PFSK-1 (cell line): ENCODE measurements around the gene FAM118B.

ENCODE experiments used
- FOXP2 ChIP-seq: optimal IDR thresholded peaks from 2 replicates; pipeline ENCODE3; 2011; ENCODE audit warnings: borderline replicate concordance, control low read depth, inconsistent platforms; ENCODE audit not compliant: insufficient read depth; ENCODE audit errors: extremely low read length, extremely low read depth
- POLR2AphosphoS5 ChIP-seq: IDR thresholded peaks from 2 replicates; pipeline ENCODE4 v1.6.1; 2012; ENCODE audit warnings: low read depth, mild to moderate bottlenecking, control low read depth, low read length, moderate library complexity
- SIN3A ChIP-seq: IDR thresholded peaks from 2 replicates; pipeline ENCODE4 v1.6.1; 2012; ENCODE audit warnings: mild to moderate bottlenecking, low read length, moderate library complexity, borderline replicate concordance; ENCODE audit not compliant: insufficient read depth
- TAF1 ChIP-seq: IDR thresholded peaks from 2 replicates; pipeline ENCODE4 v1.6.1; 2012; ENCODE audit warnings: low read length, control low read depth, borderline replicate concordance; ENCODE audit not compliant: insufficient read depth
- TF ChIP-seq, protein P1 (sequence below), 2 experiments: IDR thresholded peaks; 2 replicates each; pipeline versions ENCODE4 v1.6.1 to v1.8.0; 2011 to 2012; ENCODE audit warnings: low read depth in 2 of 2, low read length in 2 of 2, control low read depth in 1 of 2, inconsistent platforms in 1 of 2, mild to moderate bottlenecking in 1 of 2, moderate library complexity in 1 of 2; ENCODE audit not compliant: insufficient read depth in 1 of 2

Gene FAM118B

DNA sequence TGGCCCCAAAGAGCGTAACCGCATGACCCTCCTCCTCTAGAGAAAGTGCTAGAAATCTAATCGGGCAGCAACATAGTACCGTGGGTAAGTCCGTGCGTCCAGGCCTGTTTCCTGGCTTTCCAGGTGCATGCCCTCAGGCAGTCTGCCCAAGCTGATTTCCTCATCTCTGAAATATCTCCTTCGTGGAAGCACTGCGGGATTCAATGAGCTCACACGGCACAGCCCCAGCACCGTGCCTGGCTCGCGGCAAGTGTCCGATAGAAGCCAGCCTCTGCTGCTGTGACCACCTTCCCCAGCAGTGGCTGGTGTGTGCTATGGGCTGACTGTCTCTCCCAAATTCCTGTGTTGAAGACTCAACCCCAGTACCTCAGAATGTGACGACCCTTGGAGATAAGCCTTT, 20.8 kb upstream of the FAM118B start:
- TF ChIP-seq SIN3A = no peak
- no peak for TF ChIP-seq FOXP2
- TF ChIP-seq, protein P1, sequence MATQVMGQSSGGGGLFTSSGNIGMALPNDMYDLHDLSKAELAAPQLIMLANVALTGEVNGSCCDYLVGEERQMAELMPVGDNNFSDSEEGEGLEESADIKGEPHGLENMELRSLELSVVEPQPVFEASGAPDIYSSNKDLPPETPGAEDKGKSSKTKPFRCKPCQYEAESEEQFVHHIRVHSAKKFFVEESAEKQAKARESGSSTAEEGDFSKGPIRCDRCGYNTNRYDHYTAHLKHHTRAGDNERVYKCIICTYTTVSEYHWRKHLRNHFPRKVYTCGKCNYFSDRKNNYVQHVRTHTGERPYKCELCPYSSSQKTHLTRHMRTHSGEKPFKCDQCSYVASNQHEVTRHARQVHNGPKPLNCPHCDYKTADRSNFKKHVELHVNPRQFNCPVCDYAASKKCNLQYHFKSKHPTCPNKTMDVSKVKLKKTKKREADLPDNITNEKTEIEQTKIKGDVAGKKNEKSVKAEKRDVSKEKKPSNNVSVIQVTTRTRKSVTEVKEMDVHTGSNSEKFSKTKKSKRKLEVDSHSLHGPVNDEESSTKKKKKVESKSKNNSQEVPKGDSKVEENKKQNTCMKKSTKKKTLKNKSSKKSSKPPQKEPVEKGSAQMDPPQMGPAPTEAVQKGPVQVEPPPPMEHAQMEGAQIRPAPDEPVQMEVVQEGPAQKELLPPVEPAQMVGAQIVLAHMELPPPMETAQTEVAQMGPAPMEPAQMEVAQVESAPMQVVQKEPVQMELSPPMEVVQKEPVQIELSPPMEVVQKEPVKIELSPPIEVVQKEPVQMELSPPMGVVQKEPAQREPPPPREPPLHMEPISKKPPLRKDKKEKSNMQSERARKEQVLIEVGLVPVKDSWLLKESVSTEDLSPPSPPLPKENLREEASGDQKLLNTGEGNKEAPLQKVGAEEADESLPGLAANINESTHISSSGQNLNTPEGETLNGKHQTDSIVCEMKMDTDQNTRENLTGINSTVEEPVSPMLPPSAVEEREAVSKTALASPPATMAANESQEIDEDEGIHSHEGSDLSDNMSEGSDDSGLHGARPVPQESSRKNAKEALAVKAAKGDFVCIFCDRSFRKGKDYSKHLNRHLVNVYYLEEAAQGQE (IDR thresholded peaks at IDR 0.05; ENCODE audit: insufficient read depth in 1 of 2, low read depth in 2 of 2, low read length in 2 of 2) = no peak
- no peak for TF ChIP-seq TAF1
- TF ChIP-seq POLR2AphosphoS5 = no peak

DNA sequence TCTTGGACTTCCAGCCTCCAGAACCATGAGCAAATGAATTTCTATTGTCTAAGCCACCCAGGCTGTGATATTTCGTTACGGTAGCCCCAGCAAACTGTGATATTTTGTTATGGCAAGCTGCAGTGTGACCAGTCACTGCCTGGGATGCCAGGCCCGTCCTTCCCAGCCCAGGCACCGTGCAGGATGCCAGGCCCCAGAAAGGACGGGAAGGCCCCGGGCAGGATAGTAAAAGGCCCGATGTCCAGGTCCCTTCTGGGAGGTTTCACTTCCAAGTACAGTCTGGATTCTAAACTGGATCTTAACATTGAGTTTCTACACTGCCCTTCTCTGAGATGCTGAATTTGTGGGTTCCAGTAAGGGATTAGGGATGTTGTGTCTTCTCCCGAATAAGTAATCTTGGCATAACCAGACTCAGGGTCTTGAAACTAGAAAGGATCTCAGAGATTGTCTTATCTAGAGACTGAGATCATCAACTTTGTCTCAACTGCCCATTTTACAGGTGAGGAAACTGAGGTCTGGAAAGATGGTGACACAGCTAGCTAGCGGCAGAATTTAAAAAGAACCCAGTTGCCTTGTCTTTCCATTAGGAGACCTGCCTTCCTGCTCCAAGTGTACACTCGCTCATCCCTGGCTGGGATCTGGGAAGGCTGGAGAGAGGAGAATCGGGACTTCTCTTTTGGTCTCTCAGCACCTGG, 20.1 kb upstream of the FAM118B start:
- TF ChIP-seq FOXP2 = no peak
- TF ChIP-seq SIN3A = no peak
- TF ChIP-seq, protein P1 (IDR thresholded peaks at IDR 0.05; ENCODE audit: insufficient read depth in 1 of 2, low read depth in 2 of 2, low read length in 2 of 2) = no peak
- no peak for TF ChIP-seq TAF1
- TF ChIP-seq POLR2AphosphoS5 = no peak

DNA sequence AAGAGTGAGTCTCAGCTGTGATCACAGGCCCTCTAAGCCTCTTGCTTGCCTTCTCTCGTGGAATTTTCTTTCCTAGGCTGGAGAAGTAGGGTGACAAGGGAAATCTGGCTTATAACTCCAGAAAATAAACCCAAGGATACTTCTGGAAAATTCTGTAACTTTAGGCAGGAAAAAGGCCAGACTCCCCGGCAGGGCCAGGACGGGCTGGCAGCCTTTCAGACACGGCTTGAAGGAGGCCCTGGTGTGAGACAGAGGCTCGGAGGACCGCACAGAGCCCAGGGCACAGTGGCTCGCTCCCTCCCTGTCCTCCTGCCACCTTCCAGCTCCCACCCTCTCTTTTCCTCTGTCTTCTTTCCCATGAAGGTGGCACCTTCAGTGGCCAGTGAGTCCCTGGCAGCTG, 19.2 kb upstream of the FAM118B start:
- TF ChIP-seq TAF1 (no peak), POLR2AphosphoS5 (no peak), SIN3A (no peak), FOXP2 (no peak)
- TF ChIP-seq, protein P1 (IDR thresholded peaks at IDR 0.05; ENCODE audit: insufficient read depth in 1 of 2, low read depth in 2 of 2, low read length in 2 of 2) = no peak

DNA sequence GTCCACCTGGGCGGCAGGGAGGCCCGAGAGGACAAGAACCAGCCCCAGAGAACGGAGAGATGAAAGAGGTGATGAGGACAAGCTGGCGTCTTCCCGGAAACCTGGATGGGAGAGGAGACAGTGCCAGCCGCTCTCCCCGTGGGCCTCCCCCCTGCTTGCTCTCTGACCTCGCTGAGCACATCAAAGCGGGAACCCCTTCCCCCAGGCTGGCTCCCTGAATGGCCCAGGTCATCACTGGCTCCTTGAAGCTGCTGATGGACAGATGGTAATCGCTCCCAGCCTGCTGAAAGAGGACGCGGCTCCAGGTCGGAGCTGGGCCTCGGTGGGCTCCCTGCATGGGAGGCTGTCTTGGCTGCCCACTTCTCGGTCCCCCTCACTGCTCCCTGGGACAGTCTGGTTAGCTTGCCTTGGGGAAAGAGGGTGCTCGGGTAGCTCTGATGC, 18.5 kb upstream of the FAM118B start:
- TF ChIP-seq POLR2AphosphoS5 (no peak), SIN3A (no peak), TAF1 (no peak), FOXP2 (no peak)
- TF ChIP-seq, protein P1 (IDR thresholded peaks at IDR 0.05; ENCODE audit: insufficient read depth in 1 of 2, low read depth in 2 of 2, low read length in 2 of 2) = no peak

DNA sequence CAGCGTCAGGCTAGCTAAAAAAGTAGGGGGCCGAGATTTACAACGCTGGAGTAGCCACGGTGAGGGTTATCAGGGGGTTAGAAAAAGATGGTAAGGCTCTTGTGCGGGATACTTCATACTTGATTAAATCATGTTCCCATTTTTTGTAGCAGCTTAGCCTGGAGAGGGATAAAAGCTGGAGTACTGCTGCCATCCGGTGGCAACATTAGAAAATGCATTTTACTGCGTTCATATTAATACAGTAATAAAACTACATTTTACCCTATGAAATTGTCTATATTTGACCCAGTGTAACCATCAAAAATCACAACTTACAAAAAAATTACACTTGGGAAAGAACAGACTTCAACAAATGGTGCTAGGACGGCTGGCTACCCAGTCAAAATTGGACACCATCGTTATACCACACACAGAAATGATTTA, 17.4 kb upstream of the FAM118B start:
- no peak for TF ChIP-seq POLR2AphosphoS5
- TF ChIP-seq TAF1 = no peak
- no peak for TF ChIP-seq SIN3A
- no peak for TF ChIP-seq FOXP2
- TF ChIP-seq, protein P1 (IDR thresholded peaks at IDR 0.05; ENCODE audit: insufficient read depth in 1 of 2, low read depth in 2 of 2, low read length in 2 of 2) = no peak
